Astrocyte (in vitro differentiated cells and primary cell): ENCODE data around the gene KCNQ5.

Experiments
- CTCF ChIP-seq: IDR thresholded peaks from 2 replicates; pipeline ENCODE4 v1.5.1; 2011; ENCODE audit warnings: low read depth, mild to moderate bottlenecking, inconsistent platforms, low read length, moderate library complexity; ENCODE audit not compliant: insufficient read depth
- EZH2 ChIP-seq: IDR thresholded peaks from 2 replicates; pipeline ENCODE4 v1.6.1; 2012; ENCODE audit warnings: mild to moderate bottlenecking, low read length, inconsistent platforms; ENCODE audit not compliant: insufficient read depth

GRCh38 chr6:72787391-72788031, 165.6 kb downstream of the KCNQ5 start:
- TF ChIP-seq CTCF (no peak), EZH2 (no peak)
